Limb (tissue), 2 donors: Measurements from ENCODE around the gene GRM2.
A peak's percentile ranks its signal among the peaks of the same experiment; 100 is the strongest.

ENCODE experiments used
- DNase-seq, 2 donors: peaks; one replicate each; pipeline ENCODE4 v3.0.0-alpha.2; 2016; ENCODE audit errors: extremely low spot score in 2 of 2

Gene GRM2

GRCh38 chr3:51706788-51707731 lies at the start of gene GRM2:
Gene GRM2, plus strand, starts transcription at chr3:51707068. Its CDS starts 1,916 bp downstream, at chr3:51708984.
- DNase-seq = peak; percentile 88 to 90

DNA sequence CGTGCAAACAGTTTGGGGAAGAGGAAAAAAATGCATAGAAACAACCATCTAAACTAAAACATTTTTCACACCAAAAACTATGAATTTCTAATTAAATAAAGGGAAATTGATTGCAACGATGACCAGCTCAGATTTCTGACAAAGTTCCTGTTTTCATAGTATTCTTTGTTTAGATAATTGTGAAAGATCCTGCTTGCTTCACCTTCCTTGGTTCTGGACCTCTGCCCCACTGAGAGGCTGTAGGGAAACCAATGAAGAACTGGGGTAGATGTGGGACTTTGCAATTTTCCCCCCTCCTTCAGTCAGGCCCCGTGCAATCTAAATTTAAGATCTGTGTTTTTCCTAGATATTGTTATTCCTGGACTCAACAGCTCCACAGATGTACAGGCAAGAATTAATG lies 49.6 kb upstream of the GRM2 start:
- no peak for DNase-seq

- no peak for DNase-seq
Observed at GRCh38 chr3:51659942-51660341, 46.9 kb upstream of the GRM2 start.

GRCh38 chr3:51662456-51662855 lies 44.4 kb upstream of the GRM2 start:
- DNase-seq = no peak

DNA sequence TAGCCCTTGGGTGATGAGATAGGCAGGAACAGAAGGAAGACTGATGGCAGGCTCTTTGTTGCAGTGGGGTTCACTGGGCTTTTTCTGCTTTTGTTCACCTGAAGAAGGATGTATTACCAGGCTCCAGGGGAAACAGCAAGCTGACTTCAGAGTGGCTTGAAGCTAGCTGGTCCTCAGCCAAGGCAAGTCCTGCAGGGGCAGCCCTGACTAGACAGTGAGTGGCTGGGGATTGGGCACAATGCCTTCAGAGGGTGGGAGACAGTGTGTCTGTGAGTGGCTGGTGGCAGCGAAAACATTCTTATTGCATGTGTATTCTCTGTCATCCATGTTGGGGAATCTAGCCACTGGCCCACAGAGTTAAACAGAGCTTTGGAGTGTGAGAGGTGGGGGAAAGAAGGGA lies 38.1 kb upstream of the GRM2 start:
- peak in 1 of 2 donors; percentile 21 for DNase-seq

- DNase-seq = peak; percentile 71 to 88
Observed at GRCh38 chr3:51669241-51670052, 37.4 kb upstream of the GRM2 start.

DNA sequence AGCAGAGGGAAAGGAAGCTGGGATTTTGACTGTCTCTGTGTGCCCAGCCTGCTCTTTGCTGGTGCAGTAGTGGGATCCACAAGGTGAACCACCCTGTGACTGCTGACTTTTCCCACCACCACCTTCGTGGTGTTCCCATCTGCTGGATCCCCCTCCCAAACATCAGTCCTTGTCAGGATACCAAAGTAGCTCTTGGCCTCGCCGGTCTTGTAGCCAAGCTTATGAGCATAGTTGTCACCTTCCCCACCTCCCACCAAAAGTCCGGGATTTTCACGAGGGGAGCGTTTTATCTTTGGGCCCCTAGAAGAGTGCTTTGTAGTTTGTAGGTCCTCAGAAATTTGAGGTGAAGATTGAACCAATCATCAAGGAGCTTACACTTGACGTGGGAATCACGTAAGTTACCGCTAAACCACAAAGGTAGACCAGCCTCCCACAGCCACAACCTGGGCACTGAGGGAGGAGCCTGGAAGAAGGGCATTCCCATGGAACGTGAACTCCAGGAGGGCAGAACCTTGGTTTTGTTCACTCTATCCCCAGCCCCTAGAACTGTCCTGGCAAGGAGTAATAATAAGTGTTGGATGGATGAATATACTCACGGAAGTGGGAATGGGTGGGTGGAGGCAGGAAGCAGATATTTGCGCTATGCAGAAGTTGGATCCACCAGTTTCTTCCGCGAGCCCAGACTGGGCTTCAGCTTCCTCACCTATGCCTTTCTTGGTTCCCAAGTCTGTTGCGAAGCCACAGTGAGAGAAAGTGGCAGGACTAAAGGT lies 36.6 kb upstream of the GRM2 start:
- peak in 1 of 2 donors; percentile 35 for DNase-seq

DNA sequence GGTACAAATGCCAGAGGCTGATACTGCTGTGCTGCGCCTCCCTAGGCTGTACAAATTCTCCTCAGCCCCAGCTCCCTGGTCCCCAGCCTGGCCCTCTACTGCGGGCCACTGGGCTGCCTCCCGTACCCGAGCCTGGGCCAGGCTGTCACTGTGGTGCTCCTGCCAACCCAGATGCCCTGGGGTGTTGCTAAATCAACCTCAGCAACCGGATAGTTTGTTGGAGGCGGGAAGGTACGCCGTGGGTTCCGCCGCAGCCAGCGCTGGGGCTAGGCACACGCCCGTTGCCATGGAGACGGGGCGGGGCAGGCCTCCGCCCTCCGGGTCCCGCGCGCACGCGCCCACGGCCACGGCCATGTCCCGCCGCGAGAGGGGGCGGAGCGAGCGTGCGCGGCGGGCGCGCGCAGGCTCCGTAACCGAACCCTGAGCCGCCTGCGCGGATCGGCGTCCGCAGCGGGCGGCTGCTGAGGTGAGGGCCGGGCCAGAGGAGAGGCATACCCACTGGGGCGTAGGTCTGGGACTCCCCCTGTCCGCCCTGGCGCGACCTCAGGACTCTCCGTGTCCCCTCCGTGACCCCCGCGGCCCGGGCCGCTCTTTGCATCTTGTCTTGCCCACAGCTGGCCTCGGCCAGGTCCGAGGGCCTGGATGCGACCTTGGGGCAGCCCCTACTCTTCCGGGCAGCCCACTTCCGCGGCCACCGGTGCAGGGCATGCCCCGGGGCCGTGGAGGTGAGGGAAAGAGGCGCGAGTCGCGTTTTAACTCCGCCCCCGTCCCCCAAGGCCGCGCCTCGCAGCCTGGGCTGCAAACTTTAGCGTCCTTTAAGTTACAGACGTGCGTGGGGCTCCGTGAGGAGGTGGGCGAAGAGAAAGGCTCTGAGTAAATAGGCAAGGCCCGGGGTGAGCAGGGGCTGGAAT lies 35.8 kb upstream of the GRM2 start, which contains the start of gene TEX264:
TSS of gene TEX264 (plus strand) at position 430 of the 911 bp plus-strand sequence. CDS start 3,053 bp downstream, outside the sequence.
- DNase-seq = peak; percentile 78 to 91

DNA sequence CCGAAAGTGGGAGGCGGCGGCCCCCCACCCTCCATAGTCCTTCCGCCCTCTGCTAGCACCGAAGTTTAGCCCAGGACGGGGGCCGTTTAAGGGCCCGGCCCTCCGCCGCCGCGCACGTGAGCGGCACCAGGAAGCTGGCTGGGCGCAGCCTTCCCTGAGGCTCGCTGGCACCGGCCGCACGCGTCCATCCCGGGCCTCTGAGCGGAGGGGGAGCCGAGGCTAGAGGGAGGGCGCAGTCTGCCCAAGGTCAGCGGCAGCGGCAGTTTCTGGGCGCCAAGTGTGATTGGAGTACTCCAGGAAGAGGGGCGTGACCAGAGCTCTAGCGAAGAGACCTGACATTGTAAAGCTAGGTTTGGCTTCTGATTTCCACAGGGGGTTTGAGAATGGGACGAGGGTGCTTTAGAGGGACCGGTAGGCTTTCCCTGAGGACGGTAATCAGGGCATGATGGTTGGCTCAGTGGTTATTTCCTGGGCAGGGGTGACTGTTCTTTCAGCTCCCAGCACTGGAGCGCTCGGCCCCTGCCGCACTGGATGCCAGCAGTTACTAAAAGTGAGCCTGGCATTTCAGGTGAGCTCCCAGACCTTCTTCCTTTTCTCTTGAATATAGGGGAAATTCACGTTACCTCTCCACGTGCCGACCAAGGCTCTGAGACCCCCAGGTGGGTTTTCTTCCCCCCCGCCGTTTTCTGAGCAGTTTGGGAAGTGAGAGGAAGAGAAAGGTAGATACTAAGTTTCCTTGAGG lies 35.0 kb upstream of the GRM2 start:
- peak; percentile 54 to 62 for DNase-seq

DNA sequence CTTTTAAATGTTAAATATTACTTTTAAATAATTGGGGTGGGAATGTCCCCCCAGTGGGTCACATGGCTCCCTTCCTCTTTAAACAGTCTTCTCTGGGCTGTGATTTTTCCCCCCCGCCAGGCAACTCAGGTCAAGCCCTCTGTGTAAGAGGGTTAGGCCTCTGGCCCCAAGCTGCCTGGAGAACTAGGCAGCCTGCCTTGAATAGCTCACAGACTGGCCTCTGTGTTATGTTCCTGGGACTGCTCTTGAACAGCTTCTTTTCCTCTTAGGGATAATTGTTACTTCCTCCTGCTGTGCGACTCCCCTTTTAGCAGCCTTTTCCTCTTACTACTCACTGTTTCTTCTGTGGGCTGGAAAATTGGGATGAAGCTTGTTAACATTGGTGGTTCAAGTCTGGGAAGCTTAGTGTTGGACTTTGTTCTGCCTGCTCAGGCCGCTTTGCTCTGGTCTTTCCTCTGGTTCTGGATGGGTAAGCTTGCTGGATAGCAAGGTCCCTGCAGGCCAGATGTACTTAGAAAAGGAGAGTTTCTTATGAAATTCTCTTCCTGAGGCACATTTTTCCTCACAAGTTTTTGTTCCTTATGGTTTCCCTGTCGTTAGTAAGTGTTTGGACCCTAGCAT lies 33.6 kb upstream of the GRM2 start:
- no peak for DNase-seq

DNA sequence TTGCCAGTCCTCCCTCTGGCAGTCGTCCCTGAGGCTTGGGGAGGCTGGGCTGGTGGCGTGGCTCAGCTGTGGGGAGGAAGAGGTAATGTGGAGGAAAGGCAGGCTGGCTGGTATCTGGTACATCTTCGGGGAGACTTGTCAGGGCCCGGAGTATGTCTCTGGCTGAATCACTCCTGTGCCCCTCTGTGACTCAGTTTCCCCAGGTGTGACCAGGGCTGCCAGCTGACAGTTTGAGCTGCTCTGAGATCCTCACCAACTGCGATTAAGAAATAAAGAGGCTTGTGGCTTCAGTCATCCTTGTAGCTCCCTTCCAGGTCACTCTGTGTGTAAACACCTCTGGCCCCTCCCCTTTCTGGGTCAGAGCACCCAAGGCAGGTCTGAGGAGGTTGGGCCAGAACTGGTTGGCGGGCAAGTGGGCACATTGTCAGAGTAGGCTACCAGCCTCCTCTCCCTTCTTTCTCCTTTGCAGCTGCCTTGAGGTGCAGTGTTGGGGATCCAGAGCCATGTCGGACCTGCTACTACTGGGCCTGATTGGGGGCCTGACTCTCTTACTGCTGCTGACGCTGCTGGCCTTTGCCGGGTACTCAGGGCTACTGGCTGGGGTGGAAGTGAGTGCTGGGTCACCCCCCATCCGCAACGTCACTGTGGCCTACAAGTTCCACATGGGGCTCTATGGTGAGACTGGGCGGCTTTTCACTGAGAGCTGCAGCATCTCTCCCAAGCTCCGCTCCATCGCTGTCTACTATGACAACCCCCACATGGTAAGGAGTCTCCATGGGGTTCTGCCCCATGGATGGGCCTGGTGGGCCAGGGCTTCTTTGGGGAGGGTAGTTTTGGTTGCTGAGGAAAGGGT lies 32.8 kb upstream of the GRM2 start:
- DNase-seq = no peak

DNA sequence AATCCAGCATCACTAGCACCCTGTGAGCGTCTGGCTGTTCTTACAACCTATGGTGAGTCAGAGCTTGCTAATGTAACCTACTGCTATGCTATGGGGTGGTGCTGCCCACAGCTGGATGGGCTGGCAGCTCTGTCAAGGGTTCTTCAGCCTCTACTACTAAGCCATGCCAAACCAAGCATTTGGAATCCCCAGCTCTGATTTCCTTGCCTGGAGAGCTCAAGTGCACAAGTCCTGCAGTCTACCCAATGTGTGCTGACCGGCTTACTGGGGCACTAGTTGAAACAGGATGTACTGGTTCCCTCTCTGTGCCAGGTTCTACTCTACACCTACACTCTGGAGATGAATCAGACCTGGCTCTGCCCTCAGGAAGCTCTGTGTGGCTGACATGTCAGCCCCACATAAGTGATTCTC lies 31.7 kb upstream of the GRM2 start:
- no peak for DNase-seq

DNA sequence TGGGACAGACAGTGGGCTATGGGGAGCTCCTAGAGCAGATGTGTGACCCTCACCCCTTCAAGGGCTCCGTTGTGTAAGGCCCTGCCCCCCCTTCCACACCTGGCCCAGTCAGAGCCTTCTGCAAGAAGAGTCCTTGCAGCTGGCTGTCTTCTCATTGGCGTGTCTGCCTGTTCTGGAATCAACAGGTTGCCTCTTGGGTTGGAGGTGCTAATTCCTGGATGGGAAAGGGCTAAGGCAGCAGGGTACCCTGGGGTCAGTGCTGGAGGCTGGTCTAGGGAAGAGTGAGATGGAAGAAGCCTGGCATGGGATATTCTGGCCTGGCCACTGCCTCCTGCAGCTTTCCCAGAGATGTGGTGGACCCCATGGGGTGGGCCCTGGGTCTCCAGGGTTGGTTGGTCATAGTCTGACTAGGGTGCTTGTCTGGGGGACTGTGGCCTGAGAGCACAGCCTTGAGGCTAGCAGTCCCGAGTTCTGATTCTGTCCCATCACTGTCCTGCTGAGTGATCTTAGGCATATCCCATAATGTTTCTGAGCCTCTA lies 30.7 kb upstream of the GRM2 start:
- no peak for DNase-seq

- no peak for DNase-seq
Observed at GRCh38 chr3:51677358-51677757, 29.5 kb upstream of the GRM2 start.

DNA sequence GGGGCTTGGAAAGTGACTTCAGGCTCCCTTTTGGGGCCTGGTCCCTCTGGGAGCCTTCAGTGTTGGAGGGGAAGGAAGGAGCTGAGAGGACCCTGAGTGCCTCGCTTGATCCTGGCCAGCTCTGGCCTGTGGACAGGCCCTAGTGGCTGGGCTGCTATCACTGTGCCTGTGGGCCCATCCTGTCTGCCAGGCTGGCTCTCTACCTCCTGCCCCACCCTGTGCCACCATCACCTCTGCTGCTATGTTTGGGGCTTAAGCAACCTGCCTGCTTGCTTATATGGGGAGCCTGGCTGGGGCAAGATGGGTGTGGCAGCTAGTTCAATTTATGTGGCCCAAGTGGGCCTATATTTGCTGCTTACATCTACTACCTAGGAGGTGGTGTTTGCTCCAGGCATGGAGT lies 28.7 kb upstream of the GRM2 start:
- DNase-seq = no peak

GRCh38 chr3:51678641-51679040 lies 28.2 kb upstream of the GRM2 start:
- DNase-seq = no peak

DNA sequence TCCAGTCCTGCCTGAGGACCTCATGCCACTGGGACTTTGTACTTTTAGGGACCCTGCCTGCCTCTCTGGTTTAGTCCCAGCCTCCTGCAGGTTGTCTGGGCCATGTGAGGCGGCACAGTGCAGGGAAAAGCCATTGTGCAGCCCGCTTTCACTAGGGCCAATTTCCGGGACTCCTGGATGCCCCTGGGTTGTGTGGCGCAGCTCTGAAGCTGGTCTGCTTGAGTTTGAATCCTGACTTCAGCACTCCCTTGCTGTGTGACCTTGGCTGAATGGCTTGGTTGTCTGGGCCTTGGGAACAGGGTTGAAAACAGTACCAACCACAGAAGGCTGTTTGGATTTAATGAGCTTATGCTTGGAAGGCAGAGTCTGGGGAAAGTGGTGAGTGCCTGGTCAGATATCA lies 27.6 kb upstream of the GRM2 start:
- no peak for DNase-seq

DNA sequence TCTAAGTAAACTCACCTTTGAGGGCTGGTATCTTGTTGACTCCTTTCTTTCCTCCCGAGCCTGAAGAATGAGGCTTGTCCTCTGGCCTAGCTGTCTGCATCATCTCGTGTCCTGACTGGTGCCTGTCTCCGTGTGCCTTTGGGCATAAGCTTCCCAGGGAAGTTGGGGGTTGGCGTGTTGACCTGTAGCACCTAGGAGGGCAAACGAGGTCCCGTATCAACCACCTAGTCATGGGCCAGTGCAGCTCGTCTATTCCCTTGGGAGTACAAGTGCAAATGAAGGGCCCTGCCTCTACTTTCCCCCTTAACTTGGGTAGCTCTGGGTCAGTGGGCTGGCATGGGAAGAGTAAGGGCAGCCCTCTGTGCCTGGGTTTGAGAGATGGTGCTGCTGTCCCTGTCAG lies 27.1 kb upstream of the GRM2 start:
- DNase-seq = no peak
